OCI-LY1 (cell line): ENCODE data around the gene PRPF18.

Source experiments
- EZH2 ChIP-seq: fragments of 200-600 bp; sonication (generic), shearing (Covaris generic); IDR thresholded peaks from 2 replicates; pipeline ENCODE4 v1.8.0; 2017; ENCODE audit warnings: borderline replicate concordance, mixed run types, mild to moderate bottlenecking, antibody characterized with exemption, low read length, moderate library complexity, mixed read lengths
- TF ChIP-seq, protein P1 (sequence below): fragments of 200-600 bp; sonication (generic), shearing (Covaris generic); IDR thresholded peaks from 2 replicates; pipeline ENCODE4 v1.5.1; 2017; ENCODE audit warnings: mild to moderate bottlenecking, antibody characterized with exemption, low read length, moderate library complexity, mixed read lengths

DNA sequence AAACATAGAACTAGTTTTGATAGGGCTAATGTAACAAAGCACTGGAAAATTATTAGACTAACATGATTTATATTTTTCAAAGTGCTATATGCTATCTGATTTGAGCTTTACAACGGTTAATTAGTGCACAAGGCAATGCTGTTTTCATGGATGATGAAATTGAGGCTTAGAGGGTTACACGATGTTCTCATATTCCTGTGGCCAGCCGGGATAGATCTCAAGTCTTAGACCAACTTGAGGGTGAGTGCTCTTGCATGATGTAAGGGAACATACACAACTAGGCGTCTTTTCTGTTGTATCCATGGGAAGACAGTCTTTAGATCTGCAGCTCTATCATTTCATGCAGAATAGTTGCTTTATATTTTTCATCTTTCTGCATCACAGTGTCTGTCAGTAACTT, 4.1 kb downstream of the PRPF18 start:
- TF ChIP-seq, protein P1, sequence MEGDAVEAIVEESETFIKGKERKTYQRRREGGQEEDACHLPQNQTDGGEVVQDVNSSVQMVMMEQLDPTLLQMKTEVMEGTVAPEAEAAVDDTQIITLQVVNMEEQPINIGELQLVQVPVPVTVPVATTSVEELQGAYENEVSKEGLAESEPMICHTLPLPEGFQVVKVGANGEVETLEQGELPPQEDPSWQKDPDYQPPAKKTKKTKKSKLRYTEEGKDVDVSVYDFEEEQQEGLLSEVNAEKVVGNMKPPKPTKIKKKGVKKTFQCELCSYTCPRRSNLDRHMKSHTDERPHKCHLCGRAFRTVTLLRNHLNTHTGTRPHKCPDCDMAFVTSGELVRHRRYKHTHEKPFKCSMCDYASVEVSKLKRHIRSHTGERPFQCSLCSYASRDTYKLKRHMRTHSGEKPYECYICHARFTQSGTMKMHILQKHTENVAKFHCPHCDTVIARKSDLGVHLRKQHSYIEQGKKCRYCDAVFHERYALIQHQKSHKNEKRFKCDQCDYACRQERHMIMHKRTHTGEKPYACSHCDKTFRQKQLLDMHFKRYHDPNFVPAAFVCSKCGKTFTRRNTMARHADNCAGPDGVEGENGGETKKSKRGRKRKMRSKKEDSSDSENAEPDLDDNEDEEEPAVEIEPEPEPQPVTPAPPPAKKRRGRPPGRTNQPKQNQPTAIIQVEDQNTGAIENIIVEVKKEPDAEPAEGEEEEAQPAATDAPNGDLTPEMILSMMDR = no peak
- TF ChIP-seq EZH2 = no peak
